HG02571 (cell line): ENCODE measurements around the gene CX3CL1.
"Not testable (repeated sequence)": the region's sequence is repeated elsewhere in the genome, so short reads cannot be mapped to it uniquely, and the experiment has no call there.

Source experiments
- ATAC-seq: cut with Tn5 transposase; IDR thresholded peaks from one replicate; pipeline ENCODE4 v1.9.1; 2021; ENCODE audit warnings: mild to moderate bottlenecking, moderate library complexity; ENCODE audit not compliant: unreplicated experiment

Gene CX3CL1

DNA sequence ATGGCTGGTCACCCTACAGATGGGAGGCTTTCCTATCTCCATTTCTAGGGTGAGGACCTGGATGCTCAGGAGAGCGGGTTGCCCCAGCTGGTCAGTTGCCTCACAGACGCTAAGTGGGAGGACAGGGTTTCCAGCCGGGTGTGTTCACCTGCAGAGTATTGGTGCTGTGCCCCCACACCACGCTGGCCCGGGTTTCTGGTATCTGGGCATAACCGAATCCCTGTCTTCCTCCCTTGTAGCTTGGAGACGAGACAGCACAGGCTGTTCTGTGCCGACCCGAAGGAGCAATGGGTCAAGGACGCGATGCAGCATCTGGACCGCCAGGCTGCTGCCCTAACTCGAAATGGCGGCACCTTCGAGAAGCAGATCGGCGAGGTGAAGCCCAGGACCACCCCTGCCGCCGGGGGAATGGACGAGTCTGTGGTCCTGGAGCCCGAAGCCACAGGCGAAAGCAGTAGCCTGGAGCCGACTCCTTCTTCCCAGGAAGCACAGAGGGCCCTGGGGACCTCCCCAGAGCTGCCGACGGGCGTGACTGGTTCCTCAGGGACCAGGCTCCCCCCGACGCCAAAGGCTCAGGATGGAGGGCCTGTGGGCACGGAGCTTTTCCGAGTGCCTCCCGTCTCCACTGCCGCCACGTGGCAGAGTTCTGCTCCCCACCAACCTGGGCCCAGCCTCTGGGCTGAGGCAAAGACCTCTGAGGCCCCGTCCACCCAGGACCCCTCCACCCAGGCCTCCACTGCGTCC, 9.7 kb downstream of the CX3CL1 start:
- ATAC-seq, result no peak

DNA sequence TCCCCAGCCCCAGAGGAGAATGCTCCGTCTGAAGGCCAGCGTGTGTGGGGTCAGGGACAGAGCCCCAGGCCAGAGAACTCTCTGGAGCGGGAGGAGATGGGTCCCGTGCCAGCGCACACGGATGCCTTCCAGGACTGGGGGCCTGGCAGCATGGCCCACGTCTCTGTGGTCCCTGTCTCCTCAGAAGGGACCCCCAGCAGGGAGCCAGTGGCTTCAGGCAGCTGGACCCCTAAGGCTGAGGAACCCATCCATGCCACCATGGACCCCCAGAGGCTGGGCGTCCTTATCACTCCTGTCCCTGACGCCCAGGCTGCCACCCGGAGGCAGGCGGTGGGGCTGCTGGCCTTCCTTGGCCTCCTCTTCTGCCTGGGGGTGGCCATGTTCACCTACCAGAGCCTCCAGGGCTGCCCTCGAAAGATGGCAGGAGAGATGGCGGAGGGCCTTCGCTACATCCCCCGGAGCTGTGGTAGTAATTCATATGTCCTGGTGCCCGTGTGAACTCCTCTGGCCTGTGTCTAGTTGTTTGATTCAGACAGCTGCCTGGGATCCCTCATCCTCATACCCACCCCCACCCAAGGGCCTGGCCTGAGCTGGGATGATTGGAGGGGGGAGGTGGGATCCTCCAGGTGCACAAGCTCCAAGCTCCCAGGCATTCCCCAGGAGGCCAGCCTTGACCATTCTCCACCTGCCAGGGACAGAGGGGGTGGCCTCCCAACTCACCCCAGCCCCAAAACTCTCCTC, 10.4 kb downstream of the CX3CL1 start:
- ATAC-seq, result no peak

DNA sequence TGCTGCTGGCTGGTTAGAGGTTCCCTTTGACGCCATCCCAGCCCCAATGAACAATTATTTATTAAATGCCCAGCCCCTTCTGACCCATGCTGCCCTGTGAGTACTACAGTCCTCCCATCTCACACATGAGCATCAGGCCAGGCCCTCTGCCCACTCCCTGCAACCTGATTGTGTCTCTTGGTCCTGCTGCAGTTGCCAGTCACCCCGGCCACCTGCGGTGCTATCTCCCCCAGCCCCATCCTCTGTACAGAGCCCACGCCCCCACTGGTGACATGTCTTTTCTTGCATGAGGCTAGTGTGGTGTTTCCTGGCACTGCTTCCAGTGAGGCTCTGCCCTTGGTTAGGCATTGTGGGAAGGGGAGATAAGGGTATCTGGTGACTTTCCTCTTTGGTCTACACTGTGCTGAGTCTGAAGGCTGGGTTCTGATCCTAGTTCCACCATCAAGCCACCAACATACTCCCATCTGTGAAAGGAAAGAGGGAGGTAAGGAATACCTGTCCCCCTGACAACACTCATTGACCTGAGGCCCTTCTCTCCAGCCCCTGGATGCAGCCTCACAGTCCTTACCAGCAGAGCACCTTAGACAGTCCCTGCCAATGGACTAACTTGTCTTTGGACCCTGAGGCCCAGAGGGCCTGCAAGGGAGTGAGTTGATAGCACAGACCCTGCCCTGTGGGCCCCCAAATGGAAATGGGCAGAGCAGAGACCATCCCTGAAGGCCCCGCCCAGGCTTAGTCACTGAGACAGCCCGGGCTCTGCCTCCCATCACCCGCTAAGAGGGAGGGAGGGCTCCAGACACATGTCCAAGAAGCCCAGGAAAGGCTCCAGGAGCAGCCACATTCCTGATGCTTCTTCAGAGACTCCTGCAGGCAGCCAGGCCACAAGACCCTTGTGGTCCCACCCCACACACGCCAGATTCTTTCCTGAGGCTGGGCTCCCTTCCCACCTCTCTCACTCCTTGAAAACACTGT, 11.3 kb downstream of the CX3CL1 start:
- no peak for ATAC-seq

DNA sequence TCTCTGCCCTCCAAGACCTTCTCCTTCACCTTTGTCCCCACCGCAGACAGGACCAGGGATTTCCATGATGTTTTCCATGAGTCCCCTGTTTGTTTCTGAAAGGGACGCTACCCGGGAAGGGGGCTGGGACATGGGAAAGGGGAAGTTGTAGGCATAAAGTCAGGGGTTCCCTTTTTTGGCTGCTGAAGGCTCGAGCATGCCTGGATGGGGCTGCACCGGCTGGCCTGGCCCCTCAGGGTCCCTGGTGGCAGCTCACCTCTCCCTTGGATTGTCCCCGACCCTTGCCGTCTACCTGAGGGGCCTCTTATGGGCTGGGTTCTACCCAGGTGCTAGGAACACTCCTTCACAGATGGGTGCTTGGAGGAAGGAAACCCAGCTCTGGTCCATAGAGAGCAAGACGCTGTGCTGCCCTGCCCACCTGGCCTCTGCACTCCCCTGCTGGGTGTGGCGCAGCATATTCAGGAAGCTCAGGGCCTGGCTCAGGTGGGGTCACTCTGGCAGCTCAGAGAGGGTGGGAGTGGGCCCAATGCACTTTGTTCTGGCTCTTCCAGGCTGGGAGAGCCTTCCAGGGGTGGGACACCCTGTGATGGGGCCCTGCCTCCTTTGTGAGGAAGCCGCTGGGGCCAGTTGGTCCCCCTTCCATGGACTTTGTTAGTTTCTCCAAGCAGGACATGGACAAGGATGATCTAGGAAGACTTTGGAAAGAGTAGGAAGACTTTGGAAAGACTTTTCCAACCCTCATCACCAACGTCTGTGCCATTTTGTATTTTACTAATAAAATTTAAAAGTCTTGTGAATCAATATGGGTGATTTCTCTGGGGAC, 12.2 kb downstream of the CX3CL1 start:
- no peak for ATAC-seq

DNA sequence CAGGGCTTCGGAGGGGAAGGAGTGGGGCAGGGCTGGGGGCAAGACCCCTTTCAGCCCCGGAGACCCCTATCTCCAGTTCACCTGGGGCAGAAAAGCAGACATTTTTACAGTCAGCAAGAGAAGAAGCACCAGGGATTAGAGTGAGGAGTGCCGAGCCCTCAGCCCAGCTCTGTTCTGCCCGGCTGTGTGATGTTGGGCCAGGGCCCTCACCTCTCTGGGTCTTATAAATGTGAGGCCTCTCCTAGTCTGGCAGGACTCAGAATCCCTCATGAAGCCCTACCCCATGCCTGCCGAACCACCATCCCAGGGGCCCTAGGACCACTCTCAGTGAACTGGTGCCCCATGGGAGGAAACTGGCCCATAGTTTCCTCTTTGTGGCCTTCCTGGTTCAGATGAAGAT, 12.8 kb downstream of the CX3CL1 start:
- ATAC-seq, result no peak

DNA sequence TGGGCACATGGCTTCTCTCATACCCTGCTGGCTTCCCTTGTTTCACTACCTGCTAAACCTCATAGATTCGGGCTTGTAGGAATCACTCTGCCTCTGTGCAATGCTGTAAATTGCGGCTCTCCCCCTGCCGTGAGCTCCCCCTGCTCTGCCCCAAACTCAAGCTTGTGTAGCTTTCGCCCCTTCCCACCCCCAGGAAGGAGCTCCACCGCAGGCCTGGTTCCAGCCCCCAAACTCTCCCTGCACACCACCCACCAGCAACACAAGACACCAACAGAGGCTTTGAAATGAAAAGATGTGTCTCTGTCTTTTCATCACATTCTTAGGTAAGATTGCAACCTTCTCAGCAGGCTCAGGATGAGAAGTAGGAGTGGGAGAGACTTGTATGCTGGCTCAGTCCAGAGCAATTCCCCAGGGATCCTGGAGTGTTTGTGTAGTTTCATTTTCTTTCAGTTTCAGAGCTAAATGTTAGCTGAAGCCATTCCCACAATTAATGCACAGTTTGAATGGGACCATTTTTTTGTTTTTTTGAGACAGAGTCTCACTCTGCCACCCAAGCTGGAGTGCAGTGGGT, 14.2 kb downstream of the CX3CL1 start:
- no peak for ATAC-seq

DNA sequence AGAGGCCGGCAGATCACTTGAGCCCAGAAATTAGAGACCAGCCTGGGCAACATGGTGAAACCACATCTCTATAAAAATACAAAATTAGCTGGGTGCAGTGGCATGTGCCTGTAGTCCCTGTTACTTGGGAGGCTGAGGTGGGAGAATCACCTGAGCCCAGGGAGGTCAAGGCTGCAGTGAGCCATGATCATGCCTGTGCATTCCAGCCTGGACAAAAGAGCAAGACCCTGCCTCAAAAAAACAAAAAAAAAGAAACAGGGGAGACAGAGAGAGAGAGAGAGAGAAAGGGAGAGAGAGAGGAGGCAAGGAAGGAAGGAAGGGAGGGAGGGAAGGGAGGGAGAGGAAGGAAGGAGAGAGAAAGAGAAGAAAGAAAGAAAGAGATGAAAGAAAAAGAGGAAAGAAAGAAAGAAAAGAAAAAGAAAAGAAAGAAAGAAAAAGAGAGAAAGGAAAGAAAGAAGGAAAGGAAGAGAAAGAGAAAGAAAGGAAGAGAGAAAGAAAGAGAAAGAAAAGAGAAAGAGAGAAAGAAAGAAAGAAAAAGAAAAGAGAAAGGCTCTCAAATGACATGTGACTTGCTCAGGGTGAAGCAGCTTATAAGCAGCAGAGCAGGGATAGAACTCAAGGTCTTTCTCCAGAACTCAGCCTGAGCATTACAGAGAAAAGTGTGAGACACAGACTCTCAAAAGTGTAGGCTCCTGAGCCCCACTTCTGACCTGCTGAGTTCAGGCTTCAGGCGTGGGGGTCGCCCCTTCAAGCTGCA, 15.5 kb downstream of the CX3CL1 start:
- no peak for ATAC-seq

DNA sequence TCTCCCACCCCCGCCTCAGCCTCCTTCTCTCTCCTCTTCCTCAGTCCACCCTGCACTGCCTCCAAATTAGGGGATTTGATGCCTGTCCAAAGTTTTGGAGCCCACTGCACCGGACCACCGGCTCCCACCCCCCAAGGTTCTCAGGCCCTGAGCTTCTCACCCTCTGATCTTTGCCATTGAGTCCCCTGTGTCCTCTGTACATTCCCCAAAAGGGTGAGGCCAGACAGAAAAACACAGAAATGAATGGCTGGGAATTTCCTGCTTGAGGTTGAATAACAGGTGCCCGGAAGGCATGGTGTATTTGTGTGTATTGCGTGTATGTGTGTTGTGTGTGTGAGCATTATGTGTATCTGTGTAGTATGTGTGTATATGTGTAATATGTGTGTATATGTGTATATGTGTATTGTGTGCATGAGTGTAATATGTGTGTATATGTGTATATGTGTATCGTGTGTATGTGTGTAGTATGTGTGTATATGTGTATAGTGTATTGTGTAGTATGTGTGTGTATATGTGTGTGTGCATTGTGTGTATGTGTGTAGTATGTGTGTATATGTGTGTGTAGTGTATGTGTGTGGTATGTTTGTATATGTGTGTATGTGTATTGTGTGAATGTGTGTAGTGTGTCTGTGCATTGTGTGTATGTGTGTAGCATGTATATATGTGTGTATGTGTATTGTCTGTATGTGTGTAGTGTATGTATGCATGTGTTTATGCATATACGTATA, 16.2 kb downstream of the CX3CL1 start:
- no peak for ATAC-seq

DNA sequence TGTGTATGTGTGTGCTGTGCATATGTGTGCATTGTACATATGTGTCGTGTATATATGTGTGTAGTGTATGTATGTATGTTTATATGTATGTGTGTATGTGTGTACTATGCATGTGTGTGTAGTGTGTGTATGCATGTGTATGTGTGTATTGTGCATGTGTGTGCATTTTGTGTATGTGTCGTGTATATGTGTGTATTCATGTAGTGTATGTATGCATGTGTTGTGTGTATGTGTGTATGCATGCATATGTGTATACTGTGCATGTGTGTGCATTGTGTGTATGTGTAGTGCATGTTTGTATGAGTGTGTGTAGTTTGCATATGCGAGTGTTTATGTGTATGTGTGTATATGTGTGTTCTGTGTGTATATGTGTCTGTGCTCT, 16.8 kb downstream of the CX3CL1 start:
- no peak for ATAC-seq

DNA sequence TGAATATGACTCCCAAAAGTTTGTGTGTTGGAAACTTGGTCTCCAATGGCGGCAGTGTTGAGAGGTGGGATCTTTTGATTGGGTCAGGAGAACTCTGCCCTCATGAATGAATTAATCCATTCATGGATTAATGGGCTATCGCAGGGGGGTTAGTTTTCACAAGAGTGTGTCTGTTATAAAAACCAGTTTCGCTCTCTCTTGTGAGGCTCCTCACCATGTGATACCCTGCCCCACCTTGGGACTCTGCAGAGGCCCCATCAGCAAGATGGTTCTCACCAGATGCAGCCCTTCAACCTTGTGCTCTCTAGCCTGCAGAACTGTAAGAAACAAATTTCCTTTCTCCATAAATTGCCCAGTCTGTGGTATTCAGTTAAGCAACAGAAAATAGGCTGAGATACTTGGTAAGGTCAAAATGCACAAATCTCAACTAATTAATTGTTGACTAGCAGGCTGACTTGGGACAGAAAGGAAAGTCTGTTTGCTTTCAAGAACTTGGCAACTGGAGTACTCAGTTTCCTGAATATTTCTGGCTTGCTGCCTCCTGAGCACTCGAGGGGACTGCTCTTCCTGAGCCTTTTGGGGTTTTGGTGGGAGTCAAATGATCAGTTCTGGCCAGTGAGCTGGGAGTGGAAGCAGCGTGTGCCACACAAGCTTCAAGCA, 18.5 kb downstream of the CX3CL1 start:
- ATAC-seq, result no peak

DNA sequence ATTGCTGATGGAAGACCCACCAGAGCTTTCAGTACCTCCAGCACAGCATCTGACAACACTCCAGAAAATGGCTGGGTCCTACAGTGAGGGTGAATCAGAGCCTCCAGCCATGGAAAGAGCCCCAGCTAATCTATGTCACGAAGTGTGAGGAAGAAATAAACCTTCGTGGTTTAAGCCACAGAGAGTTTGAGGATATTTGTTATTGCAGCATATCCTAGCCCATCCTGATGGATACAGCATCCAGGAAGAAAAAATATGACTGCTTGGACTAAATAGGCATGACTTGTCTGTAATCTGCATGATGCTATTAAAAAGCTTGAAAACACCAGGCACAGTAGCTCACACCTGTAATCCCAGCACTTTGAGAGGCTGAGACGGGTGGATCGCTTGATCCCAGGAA, 19.0 kb downstream of the CX3CL1 start:
- ATAC-seq, result no peak

DNA sequence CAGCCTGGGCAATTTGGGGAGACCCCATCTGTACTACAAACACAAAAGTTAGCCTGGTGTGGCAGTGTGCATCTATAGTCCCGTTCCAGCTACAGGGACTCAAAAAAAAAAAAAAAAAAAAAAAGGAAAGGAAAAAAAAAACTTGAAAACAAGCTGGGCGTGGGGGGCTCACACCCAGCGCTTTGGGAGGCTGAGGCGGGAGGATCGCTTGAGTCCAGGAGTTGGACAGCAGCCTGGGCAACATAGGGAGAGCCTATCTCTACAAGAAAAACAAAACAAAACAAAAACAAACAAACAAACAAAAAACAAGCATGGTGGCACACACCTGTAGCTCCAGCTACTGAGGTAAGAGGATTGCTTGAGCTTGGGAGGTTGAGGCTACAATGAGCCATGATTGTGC, 19.4 kb downstream of the CX3CL1 start:
- no peak for ATAC-seq

DNA sequence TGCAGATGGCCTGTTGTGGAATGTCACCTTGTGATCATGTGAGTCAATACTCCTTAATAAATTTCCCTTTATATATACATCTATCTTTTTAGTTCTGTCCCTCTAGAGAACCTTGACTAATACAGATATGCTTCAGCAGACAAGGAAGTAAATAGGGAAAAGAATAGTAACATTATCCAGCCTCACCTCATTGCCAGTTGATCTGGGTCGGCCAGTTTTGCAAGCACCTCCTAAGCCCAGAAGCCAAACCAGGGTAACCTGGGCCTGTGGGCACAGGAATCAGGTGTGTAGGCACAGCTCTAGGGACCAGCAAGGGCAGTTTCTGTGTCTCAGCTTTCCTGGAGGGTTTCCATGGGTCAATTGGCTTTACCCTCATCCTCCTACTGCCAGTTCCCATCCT, 20.4 kb downstream of the CX3CL1 start:
- ATAC-seq, result no peak

DNA sequence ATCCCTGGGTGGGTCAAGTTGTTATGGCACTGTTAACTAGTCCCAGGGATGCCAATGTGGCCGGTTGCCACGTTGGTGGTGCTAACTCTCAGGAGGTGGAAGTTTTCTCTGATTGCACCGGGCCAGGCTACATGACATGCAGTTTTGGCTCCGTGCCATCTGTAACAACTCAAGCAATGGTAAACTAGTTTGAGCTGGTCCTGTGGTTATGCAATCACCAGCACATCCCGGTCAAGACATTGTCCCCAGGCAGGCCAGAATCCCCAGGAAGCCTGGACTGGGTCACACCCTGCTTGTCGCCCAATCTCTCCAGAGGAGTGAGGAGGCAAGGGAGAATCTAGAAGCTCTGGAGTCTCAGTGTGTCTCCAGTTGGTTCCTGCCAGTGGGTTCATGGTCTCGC, 22.2 kb downstream of the CX3CL1 start:
- ATAC-seq, result no peak

DNA sequence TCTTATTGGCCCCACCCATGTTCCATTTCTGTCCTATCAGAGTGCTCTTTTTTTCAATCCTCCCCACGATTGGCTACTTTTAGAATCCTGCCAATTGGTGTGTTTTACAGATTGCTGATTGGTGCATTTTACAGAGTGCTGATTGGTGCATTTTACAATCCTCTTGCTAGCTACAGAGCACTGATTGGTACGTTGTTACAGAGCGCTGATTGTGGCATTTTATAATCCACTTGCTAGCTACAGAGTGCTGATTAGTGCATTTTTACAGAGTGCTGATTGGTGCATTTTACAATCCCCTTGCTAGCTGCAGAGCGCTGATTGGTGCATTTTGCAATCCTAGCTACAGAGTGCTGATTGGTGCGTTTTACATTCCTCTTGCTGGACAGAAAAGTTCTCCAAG, 22.7 kb downstream of the CX3CL1 start:
- no peak for ATAC-seq

DNA sequence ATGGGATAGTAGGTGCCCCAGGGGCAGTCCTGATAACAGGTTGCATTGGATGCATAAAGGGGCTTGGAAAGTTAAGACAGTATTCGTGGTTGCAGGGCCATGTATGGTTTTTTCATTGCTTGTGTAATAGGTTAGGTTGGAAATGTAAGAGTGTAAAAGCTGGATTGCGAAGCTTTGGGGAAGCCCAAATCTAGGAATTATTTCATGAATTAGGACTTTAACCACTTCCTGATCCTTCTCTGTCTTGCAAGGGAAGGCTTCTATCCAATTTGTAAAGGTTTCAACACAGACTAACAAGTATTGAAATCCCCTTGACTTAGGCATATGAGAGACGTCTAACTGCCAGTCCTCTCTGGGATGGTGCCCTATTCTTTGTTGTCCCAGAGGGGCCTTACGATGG, 24.5 kb downstream of the CX3CL1 start:
- ATAC-seq, result no peak

DNA sequence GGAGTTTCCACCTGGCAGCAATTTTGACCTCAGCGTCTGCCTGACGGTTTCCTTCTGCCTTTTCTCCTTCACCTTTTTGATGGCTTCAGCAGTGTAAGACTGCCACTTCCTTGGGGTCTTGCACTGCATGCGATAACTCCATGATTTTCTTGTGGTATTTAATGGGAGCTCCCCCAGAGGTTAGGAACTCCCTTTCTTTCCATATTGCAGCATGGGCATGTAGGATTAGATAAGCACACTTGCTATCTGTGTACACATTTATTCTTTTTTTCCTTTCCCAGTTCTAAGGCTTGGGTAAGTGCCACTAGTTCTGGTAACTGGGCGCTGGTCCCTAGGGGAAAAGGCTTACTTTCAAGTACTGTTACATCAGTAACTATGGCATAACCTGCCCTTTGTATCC, 25.2 kb downstream of the CX3CL1 start:
- not testable (repeated sequence) for ATAC-seq

DNA sequence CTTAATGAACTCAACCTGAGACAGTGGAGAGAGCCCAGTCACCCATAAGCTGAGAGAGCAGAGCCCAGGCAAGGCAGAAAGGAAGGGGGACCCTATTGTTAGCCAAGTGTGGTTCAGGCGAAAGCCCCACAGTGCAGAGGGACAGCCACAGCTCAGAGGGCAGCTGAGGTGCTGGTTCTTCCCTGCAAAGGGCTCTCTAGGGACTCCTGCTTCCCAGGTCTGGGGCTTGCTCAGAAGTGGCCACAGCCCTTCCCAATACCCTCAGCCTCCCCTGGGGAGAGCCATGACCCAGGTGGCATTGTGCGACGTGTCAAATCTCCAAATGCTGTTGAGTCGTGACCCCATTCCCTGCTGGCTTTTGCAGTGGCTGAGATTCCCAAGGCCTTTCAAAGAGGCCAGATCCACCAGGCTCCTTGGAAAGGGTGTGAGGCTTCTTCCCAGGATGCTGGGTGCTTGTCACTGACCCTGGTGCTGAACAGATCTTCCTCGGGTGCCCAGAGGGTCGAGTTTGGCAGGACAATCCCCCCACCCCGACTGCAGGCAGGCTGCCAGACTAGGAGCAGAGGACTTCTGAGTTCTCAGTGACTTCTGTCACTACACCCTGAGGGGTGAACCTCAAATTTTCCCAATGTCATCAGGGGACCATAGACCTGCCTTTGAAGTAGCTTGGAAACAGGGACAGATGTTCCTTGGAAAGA, 29.8 kb downstream of the CX3CL1 start:
- no peak for ATAC-seq
